Esophagus muscularis mucosa (tissue), 4 donors: ENCODE results near the gene SYNE4. TPM values are rescaled to one million over a fixed set of nuclear protein-coding genes. Genes with fewer than 3 reads are reported as not detected.

Experiments
- DNase-seq: peaks from one replicate; pipeline ENCODE4 v3.0.0-alpha.2; 2017; ENCODE audit errors: extremely low spot score
- H3K27ac ChIP-seq, 4 donors: fragments of 200-600 bp; sonication (generic); replicated peaks in 1 of 4; 1 replicate in 3 of 4; 2 replicates in 1 of 4; pipeline ENCODE4 v1.5.1; 2016 to 2019; ENCODE audit warnings: mild to moderate bottlenecking in 1 of 4
- H3K27me3 ChIP-seq, 4 donors: fragments of 200-600 bp; sonication (generic); one replicate each; pipeline versions ENCODE4 v1.5.1 to v1.6.0; 2016 to 2019
- H3K36me3 ChIP-seq, 4 donors: fragments of 200-600 bp; sonication (generic); one replicate each; pipeline ENCODE4 v1.5.1; 2016 to 2019
- H3K4me1 ChIP-seq, 4 donors: fragments of 200-600 bp; sonication (generic); one replicate each; pipeline ENCODE4 v1.5.1; 2016 to 2019
- H3K4me3 ChIP-seq, 4 donors: fragments of 200-600 bp; sonication (generic); 1 replicate in 2 of 4; 2 replicates in 2 of 4; pipeline ENCODE4 v1.5.1; 2016 to 2019; ENCODE audit warnings: mild to moderate bottlenecking in 4 of 4, moderate library complexity in 1 of 4
- H3K9me3 ChIP-seq, 4 donors: fragments of 200-600 bp; sonication (generic); 1 replicate in 3 of 4; 2 replicates in 1 of 4; pipeline ENCODE4 v1.5.1; 2016 to 2019
- EP300 ChIP-seq: sonication (generic); formaldehyde crosslinking; IDR thresholded peaks from one replicate; pipeline ENCODE4 v1.6.1; 2017; ENCODE audit warnings: antibody characterized with exemption
- POLR2A ChIP-seq: fragments of 450-650 bp; IDR thresholded peaks from one replicate; pipeline ENCODE4 v1.6.1; 2017; ENCODE audit warnings: antibody characterized with exemption, moderate library complexity, mild to moderate bottlenecking, low read depth
- POLR2AphosphoS5 ChIP-seq, 2 donors: sonication (generic); formaldehyde crosslinking; IDR thresholded peaks; one replicate each; pipeline ENCODE4 v1.6.1; 2017; ENCODE audit warnings: antibody characterized with exemption in 2 of 2
- WGBS: methylation state at CpG from one replicate; pipeline ENCODE4 v1.1.5; 2018; 5-methylcytosine and 5-hydroxymethylcytosine counted together
- intact Hi-C: fragments of 100-400 bp; cut with DNase I; formaldehyde crosslinking; loops from one replicate; pipeline ENCODE4 v1.15.1; 2023
- total RNA-seq, 4 donors: library from RNA; depleted of rRNA; stranded (reverse); fragments of >200 nt; gene quantifications; one replicate each; pipeline versions ENCODE4 v1.1.0 to v1.2.1, GENCODE V29; 2016
- TF ChIP-seq, protein P1 (sequence below), 3 experiments: fragments of 200-600 bp in 2 of 3; fragments of 450-650 bp in 1 of 3; sonication (generic) in 2 of 3; IDR thresholded peaks; one replicate each; pipeline ENCODE4 v1.5.1; 2017 to 2019; ENCODE audit warnings: antibody characterized with exemption in 3 of 3, mild to moderate bottlenecking in 2 of 3, moderate library complexity in 1 of 3

The SYNE4 gene
- total RNA-seq, 4 donors from 2014 or later: 1.3 TPM; not detected in 3

- no peak overlapping the region for H3K27ac ChIP-seq
- no peak for DNase-seq
- H3K27me3 ChIP-seq: peaks cover 0 to 35% (median 7%) of the 10 kb centered on the region in 4 donors
- no peaks in the 10 kb centered on the region for H3K36me3 ChIP-seq
- peaks cover 23 to 36% (median 33%) of the 10 kb centered on the region in 4 donors for H3K4me1 ChIP-seq
- no peak overlapping the region for H3K4me3 ChIP-seq
- WGBS: 80% methylated on average over 7 of the region's 7 CpGs
- intact Hi-C loops: no loop called here
- H3K9me3 ChIP-seq: no peaks in the 10 kb centered on the region
- no peak for TF ChIP-seq POLR2AphosphoS5 (IDR thresholded peaks at IDR 0.05)
- TF ChIP-seq, protein P1, sequence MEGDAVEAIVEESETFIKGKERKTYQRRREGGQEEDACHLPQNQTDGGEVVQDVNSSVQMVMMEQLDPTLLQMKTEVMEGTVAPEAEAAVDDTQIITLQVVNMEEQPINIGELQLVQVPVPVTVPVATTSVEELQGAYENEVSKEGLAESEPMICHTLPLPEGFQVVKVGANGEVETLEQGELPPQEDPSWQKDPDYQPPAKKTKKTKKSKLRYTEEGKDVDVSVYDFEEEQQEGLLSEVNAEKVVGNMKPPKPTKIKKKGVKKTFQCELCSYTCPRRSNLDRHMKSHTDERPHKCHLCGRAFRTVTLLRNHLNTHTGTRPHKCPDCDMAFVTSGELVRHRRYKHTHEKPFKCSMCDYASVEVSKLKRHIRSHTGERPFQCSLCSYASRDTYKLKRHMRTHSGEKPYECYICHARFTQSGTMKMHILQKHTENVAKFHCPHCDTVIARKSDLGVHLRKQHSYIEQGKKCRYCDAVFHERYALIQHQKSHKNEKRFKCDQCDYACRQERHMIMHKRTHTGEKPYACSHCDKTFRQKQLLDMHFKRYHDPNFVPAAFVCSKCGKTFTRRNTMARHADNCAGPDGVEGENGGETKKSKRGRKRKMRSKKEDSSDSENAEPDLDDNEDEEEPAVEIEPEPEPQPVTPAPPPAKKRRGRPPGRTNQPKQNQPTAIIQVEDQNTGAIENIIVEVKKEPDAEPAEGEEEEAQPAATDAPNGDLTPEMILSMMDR (IDR thresholded peaks at IDR 0.05): no peak
- no peak for TF ChIP-seq POLR2A
- no peak for TF ChIP-seq EP300
These were observed 16.7 kb downstream of the SYNE4 start for GRCh38 chr19:35991731-35992450.

GRCh38 chr19:35990771-35991730, 17.6 kb downstream of the SYNE4 start:
- intact Hi-C loops: no loop called here
- Histone ChIP-seq H3K4me3 (no peak overlapping the region), H3K27ac (no peak overlapping the region), H3K4me1 (peaks cover 15 to 30% (median 28%) of the 10 kb centered on the region in 4 donors), H3K36me3 (no peaks in the 10 kb centered on the region), H3K27me3 (peaks cover 2 to 43% (median 10%) of the 10 kb centered on the region in 4 donors), H3K9me3 (no peaks in the 10 kb centered on the region)
- DNase-seq: no peak
- TF ChIP-seq POLR2AphosphoS5 (IDR thresholded peaks at IDR 0.05) (no peak), EP300 (no peak), POLR2A (no peak)
- TF ChIP-seq, protein P1 (IDR thresholded peaks at IDR 0.05): no peak
- WGBS: 79% methylated on average over 10 of the region's 10 CpGs

GRCh38 chr19:35990156-35990555, 18.5 kb downstream of the SYNE4 start:
- no peak overlapping the region for H3K4me3 ChIP-seq
- intact Hi-C loops: no loop called here
- 92% methylated on average over 4 of the region's 4 CpGs for WGBS
- H3K27ac ChIP-seq: no peak overlapping the region
- no peaks in the 10 kb centered on the region for H3K9me3 ChIP-seq
- H3K36me3 ChIP-seq: no peaks in the 10 kb centered on the region
- no peak for DNase-seq
- TF ChIP-seq POLR2A (no peak), POLR2AphosphoS5 (IDR thresholded peaks at IDR 0.05) (no peak), EP300 (no peak)
- TF ChIP-seq, protein P1 (IDR thresholded peaks at IDR 0.05): no peak
- H3K4me1 ChIP-seq: peaks cover 12 to 23% (median 22%) of the 10 kb centered on the region in 4 donors
- H3K27me3 ChIP-seq: peaks cover 2 to 52% (median 13%) of the 10 kb centered on the region in 4 donors

- TF ChIP-seq POLR2A (no peak), EP300 (no peak), POLR2AphosphoS5 (IDR thresholded peaks at IDR 0.05) (no peak)
- TF ChIP-seq, protein P1 (IDR thresholded peaks at IDR 0.05): no peak
- H3K4me3 ChIP-seq: no peak overlapping the region
- H3K27me3 ChIP-seq: peaks cover 2 to 65% (median 13%) of the 10 kb centered on the region in 4 donors
- intact Hi-C loops: no loop called here
- H3K9me3 ChIP-seq: no peaks in the 10 kb centered on the region
- DNase-seq: no peak
- peaks cover 6 to 13% (median 13%) of the 10 kb centered on the region in 4 donors for H3K4me1 ChIP-seq
- H3K27ac ChIP-seq: no peak overlapping the region
- WGBS: 94% methylated on average over 3 of the region's 3 CpGs
- no peaks in the 10 kb centered on the region for H3K36me3 ChIP-seq
These were observed 19.8 kb downstream of the SYNE4 start for GRCh38 chr19:35988824-35989223.
